HepG2 (cell line): Measurements from ENCODE around the gene SLC17A9. TPM values are rescaled to one million over a fixed set of nuclear protein-coding genes. Genes with fewer than 3 reads are reported as not detected.

Experiments used
- ATAC-seq: fragments of 200-7000 bp; cut with Tn5 transposase; 3 replicates; pipeline ENCODE4 v1.9.1; 2020; ENCODE audit warnings: mild to moderate bottlenecking, moderate library complexity
- BruUV-seq: library from RNA; stranded (reverse); fragments of 400-500 nt; replicated peaks from 2 replicates; lab custom pipeline; 2021; lab: Mats Ljungman, UMichigan
- CTCF ChIA-PET: fragments of 300-600 bp; formaldehyde crosslinking; extraction: SDS; loops from one replicate; lab custom pipeline; 2021; ENCODE audit warnings: low total read pairs, inconsistent platforms, low intra/inter-chr PET ratio; lab: Yijun Ruan, JAX
- POLR2A ChIA-PET: fragments of 350-600 bp; sonication (Branson Sonifier 250); formaldehyde crosslinking; loops from one replicate; lab custom pipeline; 2020; ENCODE audit warnings: antibody characterized with exemption, inconsistent platforms; lab: Yijun Ruan, JAX
- DNase-seq: peaks from one replicate; pipeline ENCODE4 v3.0.0-alpha.2; 2015; ENCODE audit warnings: low spot score
- FAIRE-seq: peaks from 3 replicates; lab custom pipeline; 2011; peaks lifted over from hg19 to GRCh38; lab: Jason Lieb, UNC
- H2AFZ ChIP-seq: one replicate; pipeline ENCODE4 v1.6.1; 2011; ENCODE audit warnings: low read length, inconsistent platforms
- H3K27ac ChIP-seq: fragments of 300-600 bp; 3 replicates; pipeline ENCODE4 v1.8.0; 2011; ENCODE audit warnings: mixed run types, mild to moderate bottlenecking, mixed read lengths, low read length, inconsistent platforms; ENCODE audit not compliant: insufficient read depth; ENCODE audit errors: extremely low read length
- H3K27me3 ChIP-seq, 2 experiments: fragments of 200-600 bp in 1 of 2; 2 replicates in 1 of 2; 3 replicates in 1 of 2; pipeline versions ENCODE4 v1.6.0 to v1.8.0; 2011; ENCODE audit warnings: low read length in 2 of 2, mild to moderate bottlenecking in 2 of 2, moderate library complexity in 2 of 2, inconsistent platforms in 1 of 2; ENCODE audit not compliant: insufficient read depth in 2 of 2, control insufficient read depth in 1 of 2
- H3K36me3 ChIP-seq, 2 experiments: fragments of 200-600 bp in 1 of 2; replicated peaks in 1 of 2; 2 replicates in 1 of 2; 3 replicates in 1 of 2; pipeline versions ENCODE4 v1.5.1 to v1.8.0; 2011; ENCODE audit warnings: low read length in 2 of 2, inconsistent platforms in 1 of 2; ENCODE audit not compliant: insufficient read depth in 2 of 2, control insufficient read depth in 1 of 2
- H3K4me1 ChIP-seq: 2 replicates; pipeline ENCODE4 v1.5.1; 2012; ENCODE audit warnings: low read length, inconsistent platforms; ENCODE audit not compliant: insufficient read depth
- H3K4me2 ChIP-seq: 2 replicates; pipeline ENCODE4 v1.6.0; 2011; ENCODE audit warnings: low read depth, low read length, inconsistent platforms
- H3K4me3 ChIP-seq, 3 experiments: fragments of 200-600 bp in 1 of 3; sonication (generic), shearing (Covaris generic) in 1 of 3; replicated peaks in 1 of 3; 2 replicates each; pipeline ENCODE4 v1.5.1; 2011 to 2016; ENCODE audit warnings: low read length in 3 of 3, inconsistent platforms in 2 of 3, low read depth in 2 of 3, mild to moderate bottlenecking in 2 of 3, control low read depth in 1 of 3, mixed read lengths in 1 of 3; ENCODE audit not compliant: insufficient read depth in 1 of 3
- H3K79me2 ChIP-seq: one replicate; pipeline ENCODE4 v1.6.1; 2011; ENCODE audit warnings: low read length, inconsistent platforms; ENCODE audit not compliant: insufficient read depth
- H3K9ac ChIP-seq: 2 replicates; pipeline ENCODE4 v1.6.0; 2011; ENCODE audit warnings: mild to moderate bottlenecking, low read depth, low read length, inconsistent platforms; ENCODE audit not compliant: insufficient read depth
- H3K9me3 ChIP-seq: 2 replicates; pipeline ENCODE4 v1.5.1; 2012; ENCODE audit warnings: mild to moderate bottlenecking, low read length
- H4K20me1 ChIP-seq: 2 replicates; pipeline ENCODE4 v1.6.0; 2011; ENCODE audit warnings: inconsistent platforms, mild to moderate bottlenecking, low read length, moderate library complexity; ENCODE audit not compliant: insufficient read depth
- CAMTA2 ChIP-seq: sonication (generic); formaldehyde crosslinking; IDR thresholded peaks from 2 replicates; pipeline ENCODE4 v1.4.0; 2020; ENCODE audit warnings: mild to moderate bottlenecking, missing genetic modification reagents, borderline replicate concordance
- EHMT2 ChIP-seq: fragments of 200-600 bp; sonication (generic); IDR thresholded peaks from 2 replicates; pipeline ENCODE4 v1.7.0; 2017; ENCODE audit warnings: antibody characterized with exemption, low read depth, low read length, borderline replicate concordance
- GPBP1L1 ChIP-seq: sonication (generic); formaldehyde crosslinking; IDR thresholded peaks from 2 replicates; pipeline ENCODE4 v1.5.0; 2020; ENCODE audit warnings: mild to moderate bottlenecking, missing genetic modification reagents
- MBD4 ChIP-seq: IDR thresholded peaks from 2 replicates; pipeline ENCODE4 v1.6.1; 2012; ENCODE audit warnings: low read length, inconsistent platforms, borderline replicate concordance
- MTF2 ChIP-seq: sonication (generic); formaldehyde crosslinking; IDR thresholded peaks from 2 replicates; pipeline ENCODE4 v1.5.0; 2020; ENCODE audit warnings: missing genetic modification reagents, borderline replicate concordance
- NFKB2 ChIP-seq: sonication (generic); formaldehyde crosslinking; IDR thresholded peaks from 2 replicates; pipeline ENCODE4 v1.4.0; 2020; ENCODE audit warnings: missing genetic modification reagents, borderline replicate concordance
- NFRKB ChIP-seq: fragments of 450-650 bp; IDR thresholded peaks from 2 replicates; pipeline ENCODE4 v1.6.1; 2017
- RAD51 ChIP-seq: fragments of 450-650 bp; IDR thresholded peaks from 2 replicates; pipeline ENCODE4 v1.6.1; 2016; ENCODE audit warnings: borderline replicate concordance
- TBL1XR1 ChIP-seq: fragments of 150-350 bp; IDR thresholded peaks from 2 replicates; pipeline ENCODE4 v1.6.1; 2014; ENCODE audit warnings: borderline replicate concordance, low read length; ENCODE audit not compliant: partially characterized antibody
- ZBTB40 ChIP-seq, 2 experiments: fragments of 450-650 bp in 1 of 2; sonication (generic) in 1 of 2; formaldehyde crosslinking in 1 of 2; IDR thresholded peaks; 2 replicates each; pipeline versions ENCODE4 v1.6.1 to v1.8.0; 2016 to 2022; ENCODE audit warnings: antibody characterized with exemption in 1 of 2, mild to moderate bottlenecking in 1 of 2, missing genetic modification reagents in 1 of 2
- ZNF576 ChIP-seq: sonication (generic); formaldehyde crosslinking; IDR thresholded peaks from 2 replicates; pipeline ENCODE4 v1.4.0; 2020; ENCODE audit warnings: mild to moderate bottlenecking, missing genetic modification reagents
- ZNF816 ChIP-seq: sonication (generic); formaldehyde crosslinking; IDR thresholded peaks from 2 replicates; pipeline ENCODE4 v1.8.0; 2022; ENCODE audit warnings: missing genetic modification reagents, mild to moderate bottlenecking, borderline replicate concordance
- WGBS: methylation state at CpG from one replicate; pipeline ENCODE4 v1.1.6; 2017; ENCODE audit warnings: low lambda C conversion rate; 5-methylcytosine and 5-hydroxymethylcytosine counted together
- in situ Hi-C: cut with HindIII; loops from 2 replicates; pipeline ENCODE4 v1.10.0; 2017; ENCODE audit warnings: low pct_unique_long_range_greater_than_20kb; ENCODE audit not compliant: extremely low pct_ligation_motif_present
- intact Hi-C: fragments of 100-400 bp; cut with micrococcal nuclease; formaldehyde crosslinking; loops from one replicate; pipeline ENCODE4 v1.10.0; 2022; ENCODE audit not compliant: unreplicated experiment
- polyA plus RNA-seq, 8 experiments: library from polyadenylated mRNA; depleted of rRNA in 3 of 8; stranded (reverse) in 7 of 8; unstranded in 1 of 8; fragments of >200 nt; fragmentation: Illumina TruSeq in 4 of 8; extraction: Trizol in 4 of 8; gene quantifications; 2 replicates each; pipeline versions ENCODE4 v1.2.1 to v1.2.3, GENCODE V29; 2011 to 2016; ENCODE audit warnings: low read depth in 4 of 8, missing spikeins in 1 of 8, mixed read lengths in 1 of 8; ENCODE audit not compliant: insufficient read depth in 1 of 8
- total RNA-seq, 5 experiments: library from RNA; depleted of rRNA; stranded (reverse); fragments of >200 nt; fragmentation: Illumina TruSeq; extraction: Trizol; gene quantifications; 2 replicates each; pipeline ENCODE4 v1.2.3, GENCODE V29; 2016; ENCODE audit warnings: low read depth in 1 of 5

SLC17A9 gene
- total and polyA plus RNA-seq, 2 of the 13 experiments (the other 11 are each of a cell fraction or from before 2014, with no cell fraction given): 110 to 191 TPM

GRCh38 chr20:63006540-63007359 lies 54.2 kb downstream of the SLC17A9 start, which contains the start of gene BHLHE23 (continued):
- TF ChIP-seq NFKB2: no peak
- TF ChIP-seq MTF2: peak; percentile 83; the same call in 1 of the 2 replicates
- no peak for TF ChIP-seq CAMTA2 (CRISPR knock-in tag)
- no peak for TF ChIP-seq NFRKB
- TF ChIP-seq ZNF816 (CRISPR knock-in tag): no peak
- TF ChIP-seq RAD51: no peak

- DNase-seq (no peak), ATAC-seq (no peak), FAIRE-seq (no peak)
- peaks cover 20% of the 10 kb centered on the region for H3K4me1 ChIP-seq
- no peaks in the 10 kb centered on the region for H3K79me2 ChIP-seq
- in situ Hi-C loops (no loop called here), intact Hi-C loops (no loop called here)
- H3K27ac ChIP-seq: no peak overlapping the region
- H3K9me3 ChIP-seq: no peaks in the 10 kb centered on the region
- POLR2A ChIA-PET: no interaction called here
- H3K4me3 ChIP-seq: no peak overlapping the region
- H3K9ac ChIP-seq: no peak overlapping the region
- H3K27me3 ChIP-seq: peaks cover 32 to 92% of the 10 kb centered on the region in 2 experiments
- no peak overlapping the region for H2AFZ ChIP-seq
- CTCF ChIA-PET: interaction anchor here (2.6 kb wide), 1 partner anchor 35 kb away, joined by 42 read pairs; no protein-coding TSS in a partner anchor
- no peak overlapping the region for H3K4me2 ChIP-seq
- no peaks in the 10 kb centered on the region for H3K36me3 ChIP-seq
- no TSS peak for BruUV-seq
- H4K20me1 ChIP-seq: peaks cover 5% of the 10 kb centered on the region; the same call in 1 of the 2 replicates
- WGBS: 26% methylated on average over 23 of the region's 24 CpGs
- TF ChIP-seq TBL1XR1 (no peak), MBD4 (no peak), GPBP1L1 (CRISPR knock-in tag) (no peak), EHMT2 (no peak), ZNF576 (CRISPR knock-in tag) (0 out of 2 replicates have a peak, but pooled peaks have one; percentile 45), ZBTB40 (IDR thresholded peaks at IDR 0.05) (no peak), ZBTB40 (CRISPR knock-in tag; IDR thresholded peaks at IDR 0.05) (no peak)
Observed at GRCh38 chr20:63007360-63007645, 54.8 kb downstream of the SLC17A9 start.
